GM18498 (cell line): ENCODE data around the gene PEX1.
"Not testable (repeated sequence)": the region's sequence is repeated elsewhere in the genome, so short reads cannot be mapped to it uniquely, and the experiment has no call there.

Experiments used
- ATAC-seq: cut with Tn5 transposase; IDR thresholded peaks from one replicate; pipeline ENCODE4 v1.9.1; 2021; ENCODE audit warnings: mild to moderate bottlenecking, moderate library complexity; ENCODE audit not compliant: unreplicated experiment

Gene PEX1

GRCh38 chr7:92528188-92528957 lies at the start of gene PEX1, which contains the start of gene RBM48:
TSS of gene PEX1 (minus strand) at chr7:92528520. CDS start at chr7:92528435, 85 bp downstream.
TSS of gene RBM48 (plus strand) at chr7:92528795. CDS start at chr7:92528814, 19 bp downstream.
- peak; percentile 94 for ATAC-seq

GRCh38 chr7:92576296-92576695 lies 48.0 kb upstream of the PEX1 start:
- ATAC-seq: no peak

GRCh38 chr7:92569137-92569536 lies 40.8 kb upstream of the PEX1 start:
- no peak for ATAC-seq

GRCh38 chr7:92567460-92567859 lies 39.1 kb upstream of the PEX1 start:
- no peak for ATAC-seq

DNA sequence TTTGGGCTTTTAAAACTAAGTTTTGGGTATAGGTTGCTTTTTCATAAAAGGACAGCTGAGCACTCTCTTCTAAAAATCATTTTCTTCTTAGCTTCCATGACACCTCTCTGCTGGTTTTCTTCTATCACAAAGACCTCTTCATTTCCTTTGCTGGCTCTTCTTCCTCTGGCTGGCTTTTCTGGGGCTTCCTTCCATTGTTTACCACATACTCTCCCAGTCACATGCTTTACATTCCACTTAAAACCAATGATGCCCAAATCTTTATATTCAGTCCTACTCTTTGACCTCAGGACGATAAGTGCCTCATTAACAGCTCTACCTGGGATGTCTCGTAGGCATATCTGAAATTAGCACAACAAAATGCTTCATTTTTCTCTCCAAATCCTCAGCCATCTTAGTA lies 35.0 kb upstream of the PEX1 start:
- ATAC-seq: no peak

DNA sequence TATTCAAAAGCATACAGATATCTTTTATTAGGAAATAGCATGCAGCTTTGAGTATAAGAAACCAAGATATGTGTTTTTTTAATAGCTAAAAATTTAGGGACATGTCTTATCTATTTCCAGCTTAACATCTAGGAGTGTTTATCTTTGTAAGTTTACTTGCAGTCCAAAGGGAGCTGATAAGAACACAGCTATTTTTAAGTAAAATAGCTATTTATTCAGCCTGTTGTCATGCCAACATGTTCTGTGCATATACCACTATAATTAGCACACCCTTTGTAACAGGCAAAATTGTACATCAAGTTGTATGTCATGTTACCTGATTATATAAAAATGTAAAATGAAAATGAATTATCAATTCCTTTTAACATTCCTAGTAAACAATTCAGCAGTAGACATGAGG lies 32.3 kb upstream of the PEX1 start:
- ATAC-seq: no peak

DNA sequence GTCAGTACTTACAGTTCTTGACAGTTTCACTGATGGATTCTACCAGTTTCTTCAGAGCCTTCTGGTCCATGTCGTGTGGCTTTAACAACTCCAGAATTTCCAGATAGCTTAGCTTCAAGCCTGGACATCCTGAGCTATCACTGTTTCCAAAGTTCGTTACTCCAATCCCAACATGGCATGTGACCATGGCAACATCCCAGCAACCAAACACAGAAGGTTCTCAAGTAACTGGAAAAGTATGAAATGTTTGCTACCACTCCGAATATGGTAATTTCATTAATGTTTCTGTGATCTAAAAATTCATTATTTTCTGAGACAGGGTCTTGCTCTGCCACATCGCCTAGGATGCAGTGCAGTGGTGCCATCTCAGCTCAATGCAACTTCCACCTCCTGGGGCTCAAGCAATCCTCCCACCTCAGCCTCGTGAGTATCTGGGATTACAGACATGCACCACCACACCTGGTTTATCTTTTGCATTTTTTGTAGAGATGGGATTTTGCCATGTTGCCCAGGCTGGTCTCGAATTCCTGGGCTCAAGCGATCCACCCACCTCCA lies 29.6 kb upstream of the PEX1 start:
- ATAC-seq: no peak

- ATAC-seq: no peak
Observed at GRCh38 chr7:92557249-92557648, 28.9 kb upstream of the PEX1 start.

- no peak for ATAC-seq
Observed at GRCh38 chr7:92550194-92550593, 21.9 kb upstream of the PEX1 start.

GRCh38 chr7:92547579-92547978 lies 19.3 kb upstream of the PEX1 start:
- ATAC-seq: no peak

DNA sequence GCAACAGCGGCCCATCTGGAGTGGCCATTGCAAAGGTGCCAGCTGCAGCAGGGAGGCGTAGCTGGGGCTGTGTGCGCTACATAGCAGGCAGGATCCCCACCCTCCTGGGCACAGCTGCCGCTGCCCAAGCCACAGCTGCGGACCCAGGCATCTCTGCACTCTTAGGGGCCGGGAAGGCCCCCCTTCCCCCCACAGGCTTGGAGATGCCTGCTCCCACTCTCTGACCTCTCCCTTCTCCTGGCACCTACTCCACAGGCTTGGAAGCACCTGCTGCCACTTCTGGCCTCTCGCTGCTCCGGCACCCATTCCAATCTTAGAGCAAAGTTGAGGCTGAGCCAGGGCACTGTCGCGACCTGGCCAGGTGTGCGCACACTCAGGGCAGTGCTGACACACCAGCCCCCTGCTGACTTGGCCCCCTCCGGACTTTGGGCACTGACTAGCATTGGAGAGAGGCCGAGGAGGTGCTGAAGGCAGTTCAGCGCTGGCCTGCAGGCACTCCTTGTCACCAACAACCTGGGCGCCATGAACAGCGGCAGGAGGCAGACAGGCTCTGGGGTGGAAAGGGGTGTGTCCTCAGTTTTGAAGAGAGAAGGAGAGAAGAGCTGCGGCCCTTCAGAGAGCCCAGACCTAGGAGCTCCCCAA lies 18.7 kb upstream of the PEX1 start:
- no peak for ATAC-seq

DNA sequence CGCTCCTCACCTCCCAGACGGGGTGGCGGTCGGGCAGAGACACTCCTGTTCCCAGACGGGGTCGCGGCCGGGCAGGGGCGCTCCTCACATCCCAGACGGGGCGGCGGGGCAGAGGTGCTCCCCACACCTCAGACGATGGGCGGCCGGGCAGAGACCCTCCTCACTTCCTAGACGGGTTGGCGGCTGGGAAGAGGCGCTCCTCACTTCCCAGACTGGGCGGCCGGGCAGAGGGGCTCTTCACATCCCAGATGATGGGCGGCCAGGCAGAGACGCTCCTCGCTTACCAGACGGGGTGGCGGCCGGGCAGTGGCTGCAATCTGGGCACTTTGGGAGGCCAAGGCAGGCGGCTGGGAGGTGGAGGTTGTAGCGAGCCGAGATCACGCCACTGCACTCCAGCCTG lies 16.8 kb upstream of the PEX1 start:
- ATAC-seq: not testable (repeated sequence)

DNA sequence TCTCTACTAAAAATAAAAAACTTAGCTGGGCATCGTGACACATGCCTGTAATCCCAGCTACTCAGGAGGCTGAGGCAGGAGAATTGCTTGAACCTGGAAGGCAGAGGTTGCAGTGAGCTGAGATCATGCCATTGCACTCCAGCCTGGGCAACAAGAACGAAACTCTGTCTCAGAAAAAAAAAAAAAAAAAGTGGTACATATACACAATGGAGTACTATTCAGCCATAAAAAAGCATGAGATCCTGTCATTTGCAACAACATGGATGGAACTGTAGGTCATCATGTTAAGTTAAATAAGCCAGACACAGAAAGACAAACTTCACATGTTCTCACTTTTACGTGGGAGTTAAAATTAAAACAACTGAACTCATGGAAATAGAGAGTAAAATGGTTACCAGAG lies 15.2 kb upstream of the PEX1 start:
- not testable (repeated sequence) for ATAC-seq

DNA sequence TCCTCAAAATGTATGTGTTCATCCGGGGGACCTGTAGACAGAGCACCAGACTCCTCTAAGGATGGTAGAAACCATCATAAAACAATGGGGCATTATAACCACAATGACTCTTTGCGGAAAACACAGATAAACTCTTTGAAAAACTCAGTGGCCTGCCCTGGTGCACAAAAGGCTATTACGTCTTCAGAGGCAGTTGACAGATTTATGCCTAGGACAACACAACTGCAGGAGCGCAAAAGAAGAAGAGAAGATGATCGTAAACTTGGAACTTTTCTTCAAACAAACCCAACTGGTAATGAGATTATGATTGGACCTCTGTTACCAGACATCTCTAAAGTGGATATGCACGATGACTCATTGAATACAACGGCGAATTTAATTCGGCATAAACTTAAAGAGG lies 6.3 kb upstream of the PEX1 start:
- ATAC-seq: no peak

DNA sequence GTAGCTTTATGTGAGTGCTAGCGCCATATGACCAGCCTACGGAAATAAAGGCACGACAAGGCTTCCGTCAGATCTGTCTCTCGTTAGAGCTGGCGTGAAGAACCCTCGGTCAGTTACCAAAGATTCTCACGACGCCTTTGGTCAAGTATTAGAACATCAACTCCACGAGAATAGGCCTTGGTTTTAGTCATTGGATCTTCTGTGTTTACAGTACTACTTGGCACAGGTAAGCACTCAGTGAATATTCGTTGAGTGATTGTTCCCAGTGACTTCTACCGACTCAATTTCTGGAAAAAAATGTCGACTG lies 591 bp upstream of the PEX1 start:
- ATAC-seq: no peak

- ATAC-seq: peak; percentile 35
Observed at GRCh38 chr7:92527300-92528187, 776 bp downstream of the PEX1 start.

GRCh38 chr7:92523110-92523509 lies 5.2 kb downstream of the PEX1 start:
- ATAC-seq: no peak

DNA sequence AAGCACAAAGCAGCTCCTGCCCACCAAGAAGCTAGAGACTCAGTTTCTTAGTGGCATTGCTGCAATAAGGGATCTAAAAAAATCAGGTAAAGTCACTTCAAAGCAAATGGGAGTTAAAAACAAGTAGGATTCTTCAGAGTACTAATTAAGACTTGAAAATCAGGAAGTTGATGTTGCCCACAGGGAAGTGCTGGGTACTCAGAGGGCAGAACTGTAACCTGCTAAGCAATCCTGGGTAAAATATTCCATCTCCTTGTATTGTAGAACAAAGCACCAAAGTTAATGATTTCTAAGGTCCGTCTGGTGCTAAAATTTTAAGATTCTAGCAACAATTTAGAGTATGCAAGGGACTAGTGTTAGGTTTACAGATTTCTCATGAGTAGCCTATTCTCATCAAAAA lies 8.3 kb downstream of the PEX1 start:
- ATAC-seq: no peak

GRCh38 chr7:92517631-92518030 lies 10.7 kb downstream of the PEX1 start:
- ATAC-seq: no peak

DNA sequence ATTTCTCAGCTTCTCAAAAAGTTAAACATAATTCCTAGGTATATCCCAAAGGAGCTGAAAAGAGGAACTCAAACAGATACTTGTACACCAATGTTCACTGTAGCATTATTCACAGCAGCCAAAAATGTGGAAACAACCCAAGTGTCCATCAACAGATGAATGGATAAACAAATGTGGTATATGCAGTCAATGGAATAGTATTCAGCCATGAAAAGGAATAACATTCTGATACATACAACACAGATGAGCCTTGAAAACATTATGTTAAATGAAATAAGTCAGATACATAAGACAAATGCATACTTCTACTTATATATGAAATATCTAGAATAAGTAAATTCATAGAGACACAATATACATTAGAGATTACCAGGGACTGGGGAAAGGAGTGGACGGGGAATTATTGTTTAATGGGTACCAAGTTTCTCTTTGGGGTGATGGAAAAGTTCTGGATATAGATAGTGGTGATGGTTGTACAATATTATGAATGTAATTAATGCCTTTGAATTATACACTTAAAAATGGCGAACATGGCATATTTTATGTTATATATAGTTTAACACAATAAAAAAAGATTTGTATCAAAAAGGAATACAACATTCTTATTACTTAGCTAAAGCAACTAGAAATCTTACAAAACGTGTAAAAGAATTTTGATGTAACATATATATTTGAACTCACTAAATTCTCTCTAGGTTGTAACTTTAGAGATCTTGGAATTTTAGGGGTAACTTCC lies 15.0 kb downstream of the PEX1 start:
- ATAC-seq: no peak

- no peak for ATAC-seq
Observed at GRCh38 chr7:92508946-92509345, 19.4 kb downstream of the PEX1 start.
